ENCODE results near the gene PIP5KL1.

The PIP5KL1 gene

DNA sequence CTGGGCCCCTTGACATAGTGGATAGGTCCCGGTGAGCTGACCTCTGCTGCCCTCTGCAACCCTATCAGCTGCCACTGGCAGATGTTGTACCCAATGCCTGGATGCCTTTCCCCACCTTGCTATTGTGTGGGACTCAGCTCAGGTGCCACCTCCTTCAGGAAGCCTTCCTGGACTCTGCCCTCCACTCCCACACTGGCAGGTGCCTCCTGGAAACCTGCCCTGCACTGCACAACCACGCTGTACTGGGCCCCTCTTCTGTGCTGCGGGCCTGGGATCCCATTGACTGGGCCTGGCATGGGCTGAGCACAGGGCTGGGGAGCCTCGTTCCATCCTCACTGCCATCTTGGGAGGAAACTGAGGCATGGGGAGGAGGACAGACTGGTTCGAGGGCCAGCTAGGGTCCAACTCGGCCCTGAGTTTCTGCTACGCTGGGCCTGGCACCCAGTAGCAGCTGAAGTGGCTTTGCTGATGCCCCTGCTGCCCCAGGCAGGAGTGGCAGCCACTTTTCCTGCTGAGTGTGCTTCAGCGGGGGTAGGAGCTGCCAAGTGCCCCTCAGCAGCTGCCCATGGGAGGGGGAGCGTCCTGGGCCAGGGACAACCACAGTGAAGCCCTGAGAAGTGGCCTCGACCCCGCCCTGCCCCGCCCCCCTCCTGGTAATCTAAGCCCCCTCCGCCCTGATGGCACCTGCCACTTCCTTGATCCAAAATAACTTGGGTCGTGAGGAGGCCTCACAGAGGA is 54.4 kb downstream of the PIP5KL1 start:
- H3K9ac ChIP-seq (ENCODE audit: low read depth, low read length) = no peak overlapping the region
- H3K4me1 ChIP-seq (ENCODE audit: control insufficient read depth, insufficient read depth, low read length) = no peaks in the 10 kb centered on the region
- H3K36me3 ChIP-seq (ENCODE audit: control insufficient read depth, insufficient read depth, low read length) = no peaks in the 10 kb centered on the region
- no peaks in the 10 kb centered on the region for H3K9me3 ChIP-seq (ENCODE audit: control insufficient read depth, insufficient read depth, low read length)
- peaks cover 3% of the 10 kb centered on the region for H3K27me3 ChIP-seq (ENCODE audit: control insufficient read depth, insufficient read depth, low read length)
- H3K4me3 ChIP-seq (ENCODE audit: low read depth, low read length) = no peak overlapping the region

DNA sequence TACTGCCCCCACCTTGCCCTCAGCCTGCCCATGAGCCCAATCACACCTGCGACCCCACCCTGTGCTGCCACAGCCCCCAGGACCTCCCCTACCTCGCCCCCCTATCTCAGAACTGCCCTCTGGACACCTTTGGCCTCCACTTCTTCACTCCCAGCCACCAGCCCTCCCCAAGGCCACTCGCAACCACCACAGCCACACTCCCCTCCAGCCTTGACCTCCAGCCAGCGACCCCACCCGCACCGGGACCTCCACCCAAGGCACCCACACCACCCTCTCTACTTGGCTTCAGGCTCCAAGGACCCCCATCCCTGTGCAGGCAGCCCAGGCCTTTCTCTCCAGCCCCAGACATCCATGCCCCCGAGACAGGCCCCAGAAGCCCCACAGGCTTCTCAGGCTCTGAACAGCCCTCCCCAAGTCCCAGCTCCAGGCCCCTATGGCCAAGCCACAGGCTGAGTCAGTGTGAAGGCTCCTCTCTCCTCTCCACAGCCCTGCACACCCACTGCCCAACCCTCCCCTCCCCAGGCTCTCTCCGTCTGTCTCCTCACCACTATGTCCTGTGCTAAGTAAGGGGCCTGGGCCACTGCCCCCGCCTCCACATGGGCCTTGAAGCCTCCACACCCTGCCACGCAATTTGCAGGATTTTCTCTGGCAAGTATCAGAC is 55.1 kb downstream of the PIP5KL1 start:
- peaks cover 3% of the 10 kb centered on the region for H3K27me3 ChIP-seq (ENCODE audit: control insufficient read depth, insufficient read depth, low read length)
- no peaks in the 10 kb centered on the region for H3K4me1 ChIP-seq (ENCODE audit: control insufficient read depth, insufficient read depth, low read length)
- H3K36me3 ChIP-seq (ENCODE audit: control insufficient read depth, insufficient read depth, low read length) = no peaks in the 10 kb centered on the region
- no peak overlapping the region for H3K9ac ChIP-seq (ENCODE audit: low read depth, low read length)
- no peaks in the 10 kb centered on the region for H3K9me3 ChIP-seq (ENCODE audit: control insufficient read depth, insufficient read depth, low read length)
- no peak overlapping the region for H3K4me3 ChIP-seq (ENCODE audit: low read depth, low read length)

DNA sequence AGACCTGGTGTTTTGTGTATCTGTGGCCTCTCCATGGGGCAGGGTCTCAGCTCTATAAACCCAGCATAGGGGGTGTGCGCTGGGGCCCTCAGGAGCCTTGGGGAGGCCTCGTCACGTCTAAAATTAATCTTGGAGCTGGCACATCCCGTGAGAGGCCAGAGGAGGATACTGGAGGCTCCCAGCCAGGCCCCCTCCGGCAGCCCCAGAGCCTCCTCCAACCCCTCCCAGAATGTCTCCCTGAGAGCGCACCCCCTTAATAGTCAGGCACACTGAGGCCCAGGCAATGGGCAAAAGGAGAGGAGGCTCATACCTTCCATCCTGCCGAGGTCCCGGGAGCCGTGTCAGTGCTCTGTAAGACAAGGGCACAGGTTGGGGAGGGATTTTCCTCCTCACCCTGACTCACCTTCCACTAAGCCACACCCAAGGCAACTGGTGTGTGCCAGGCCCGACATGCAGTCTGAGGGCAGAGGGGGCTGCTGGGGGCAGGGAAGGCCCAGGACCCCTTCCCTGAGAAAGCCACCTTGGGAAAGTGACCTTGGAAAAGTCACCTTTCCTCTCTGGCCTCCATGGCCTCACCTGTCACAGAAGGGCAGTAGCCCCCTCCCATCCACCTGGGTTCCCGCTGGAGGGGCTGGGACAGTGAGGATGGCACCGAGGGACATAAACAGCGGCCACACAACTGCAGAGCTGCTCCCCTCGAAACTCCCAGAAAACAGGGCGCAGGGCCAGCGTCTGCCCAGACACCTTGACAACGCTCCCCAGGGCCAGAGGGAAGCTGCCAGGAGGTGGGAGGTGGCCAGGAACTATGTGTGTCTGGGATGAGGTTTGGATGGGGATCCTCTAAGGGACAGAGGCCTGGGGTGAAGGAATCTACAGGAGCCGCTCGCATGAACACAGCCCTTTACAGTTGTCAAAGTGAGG is 56.0 kb downstream of the PIP5KL1 start:
- no peaks in the 10 kb centered on the region for H3K36me3 ChIP-seq (ENCODE audit: control insufficient read depth, insufficient read depth, low read length)
- no peaks in the 10 kb centered on the region for H3K4me1 ChIP-seq (ENCODE audit: control insufficient read depth, insufficient read depth, low read length)
- H3K4me3 ChIP-seq (ENCODE audit: low read depth, low read length) = no peak overlapping the region
- H3K9me3 ChIP-seq (ENCODE audit: control insufficient read depth, insufficient read depth, low read length) = no peaks in the 10 kb centered on the region
- peaks cover 3% of the 10 kb centered on the region for H3K27me3 ChIP-seq (ENCODE audit: control insufficient read depth, insufficient read depth, low read length)
- H3K9ac ChIP-seq (ENCODE audit: low read depth, low read length) = no peak overlapping the region

DNA sequence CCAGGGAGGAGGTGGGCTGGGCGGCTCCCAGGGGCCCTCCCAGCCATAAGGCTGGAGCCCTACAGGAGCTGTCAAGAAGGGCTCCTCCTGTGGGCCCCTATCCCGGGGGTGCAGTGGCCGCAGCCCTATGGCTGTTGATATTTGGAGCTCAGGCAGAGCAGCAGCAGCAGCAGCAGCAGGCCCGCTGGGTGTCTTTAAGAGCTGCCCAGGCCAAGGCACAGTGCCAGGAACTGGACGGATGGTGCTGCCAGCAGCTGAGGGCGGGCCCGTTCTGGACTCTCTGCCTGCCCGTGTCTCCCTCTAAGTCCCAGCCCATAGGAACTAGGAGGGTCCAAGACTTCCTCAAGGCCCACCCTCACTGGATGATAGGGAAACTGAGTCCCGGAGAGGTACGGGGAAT is 56.7 kb downstream of the PIP5KL1 start:
- H3K27me3 ChIP-seq (ENCODE audit: control insufficient read depth, insufficient read depth, low read length) = peaks cover 3% of the 10 kb centered on the region
- no peak overlapping the region for H3K9ac ChIP-seq (ENCODE audit: low read depth, low read length)
- H3K9me3 ChIP-seq (ENCODE audit: control insufficient read depth, insufficient read depth, low read length) = no peaks in the 10 kb centered on the region
- H3K4me1 ChIP-seq (ENCODE audit: control insufficient read depth, insufficient read depth, low read length) = no peaks in the 10 kb centered on the region
- no peak overlapping the region for H3K4me3 ChIP-seq (ENCODE audit: low read depth, low read length)
- H3K36me3 ChIP-seq (ENCODE audit: control insufficient read depth, insufficient read depth, low read length) = no peaks in the 10 kb centered on the region

DNA sequence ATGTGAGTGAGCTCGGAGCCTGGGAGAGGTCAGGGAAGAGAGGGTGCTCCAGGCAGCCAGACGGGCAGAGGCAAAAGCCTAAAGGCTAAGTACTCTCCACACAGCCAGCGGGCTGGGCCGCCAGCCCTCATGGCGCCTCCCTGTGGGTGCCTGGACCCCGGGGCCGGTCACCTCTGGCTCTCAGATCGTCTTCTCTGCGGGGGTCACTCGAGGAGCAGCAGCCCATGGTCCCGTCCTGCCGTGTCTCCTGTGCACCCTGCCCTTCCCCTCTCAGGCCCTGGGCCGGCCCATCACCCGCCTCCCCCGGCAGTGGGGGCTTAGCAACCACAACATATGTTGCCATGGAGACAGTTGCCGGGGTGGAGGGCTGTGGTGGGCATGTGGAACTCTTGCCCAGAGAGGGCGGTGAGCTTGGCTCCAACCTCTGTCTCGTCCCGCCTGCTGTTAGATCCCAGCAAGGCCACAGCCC is 57.3 kb downstream of the PIP5KL1 start:
- Histone ChIP-seq H3K4me3 (ENCODE audit: low read depth, low read length) (no peak overlapping the region), H3K36me3 (ENCODE audit: control insufficient read depth, insufficient read depth, low read length) (no peaks in the 10 kb centered on the region), H3K27me3 (ENCODE audit: control insufficient read depth, insufficient read depth, low read length) (peaks cover 1% of the 10 kb centered on the region), H3K9ac (ENCODE audit: low read depth, low read length) (no peak overlapping the region), H3K4me1 (ENCODE audit: control insufficient read depth, insufficient read depth, low read length) (no peaks in the 10 kb centered on the region), H3K9me3 (ENCODE audit: control insufficient read depth, insufficient read depth, low read length) (no peaks in the 10 kb centered on the region)

DNA sequence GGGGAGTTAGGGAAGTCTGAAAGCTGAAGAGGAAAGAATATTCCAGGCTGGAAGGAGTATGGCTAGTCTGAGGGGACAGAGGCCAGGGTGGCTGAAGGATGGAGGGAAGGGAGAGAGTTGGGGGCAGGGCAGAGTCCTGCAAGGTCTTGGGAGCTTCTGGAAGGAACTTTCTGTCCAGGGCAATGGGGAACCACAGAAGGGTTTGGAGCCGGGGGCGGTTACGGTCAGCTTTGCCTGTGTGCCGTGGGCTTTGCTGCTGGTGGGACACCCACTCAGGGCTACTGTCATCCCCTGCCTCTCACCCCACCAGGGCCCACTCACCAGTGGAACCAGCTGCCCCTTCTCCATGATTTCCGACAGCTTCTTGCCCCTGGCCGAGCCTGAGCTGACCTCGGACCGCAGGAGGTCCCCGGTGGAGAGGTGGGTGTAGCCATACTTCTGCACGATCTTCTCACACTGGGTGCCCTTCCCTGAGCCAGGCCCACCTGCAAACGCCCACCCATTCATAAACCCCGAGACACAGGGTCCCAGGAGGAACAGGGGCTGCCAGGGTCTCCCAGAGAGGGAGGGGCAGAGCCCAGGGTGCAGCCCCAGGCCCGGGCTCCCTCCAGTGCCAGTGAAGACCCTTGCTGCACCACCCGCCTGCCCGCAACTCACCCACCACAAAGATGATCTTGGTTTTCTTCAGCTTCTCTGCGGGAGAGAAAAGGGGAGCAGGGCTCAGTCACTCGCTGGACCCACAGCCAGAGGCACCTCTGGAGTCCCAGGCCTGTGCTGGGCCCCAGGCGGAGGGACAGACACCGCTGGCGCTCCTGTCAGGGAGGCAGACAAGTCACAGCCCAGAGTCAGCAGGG is 58.0 kb downstream of the PIP5KL1 start:
- Histone ChIP-seq H3K36me3 (ENCODE audit: control insufficient read depth, insufficient read depth, low read length) (no peaks in the 10 kb centered on the region), H3K4me1 (ENCODE audit: control insufficient read depth, insufficient read depth, low read length) (no peaks in the 10 kb centered on the region), H3K9me3 (ENCODE audit: control insufficient read depth, insufficient read depth, low read length) (no peaks in the 10 kb centered on the region), H3K27me3 (ENCODE audit: control insufficient read depth, insufficient read depth, low read length) (no peaks in the 10 kb centered on the region), H3K9ac (ENCODE audit: low read depth, low read length) (peak overlapping the region; percentile 37), H3K4me3 (ENCODE audit: low read depth, low read length) (no peak overlapping the region)

DNA sequence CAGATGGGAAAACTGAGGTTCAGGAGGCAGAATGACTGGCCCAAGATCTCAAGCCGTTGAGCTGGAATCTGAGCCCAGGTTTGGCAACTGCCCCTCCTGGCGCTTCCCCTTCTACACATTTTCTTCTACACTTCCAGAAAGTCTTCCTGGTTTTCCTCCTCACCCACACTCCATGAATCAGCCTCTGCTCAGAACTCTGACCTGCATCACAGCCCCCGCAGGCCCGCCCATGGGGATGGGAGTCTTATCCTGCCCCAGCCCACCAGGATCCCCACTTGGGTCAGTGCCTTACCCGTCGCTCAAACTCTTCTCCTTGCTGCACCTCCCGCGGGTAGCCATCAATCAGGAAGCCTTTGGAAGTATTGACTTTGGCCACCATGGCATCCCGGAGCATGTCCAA is 59.0 kb downstream of the PIP5KL1 start:
- Histone ChIP-seq H3K9ac (ENCODE audit: low read depth, low read length) (no peak overlapping the region), H3K27me3 (ENCODE audit: control insufficient read depth, insufficient read depth, low read length) (no peaks in the 10 kb centered on the region), H3K4me3 (ENCODE audit: low read depth, low read length) (no peak overlapping the region), H3K9me3 (ENCODE audit: control insufficient read depth, insufficient read depth, low read length) (no peaks in the 10 kb centered on the region), H3K4me1 (ENCODE audit: control insufficient read depth, insufficient read depth, low read length) (no peaks in the 10 kb centered on the region), H3K36me3 (ENCODE audit: control insufficient read depth, insufficient read depth, low read length) (no peaks in the 10 kb centered on the region)

DNA sequence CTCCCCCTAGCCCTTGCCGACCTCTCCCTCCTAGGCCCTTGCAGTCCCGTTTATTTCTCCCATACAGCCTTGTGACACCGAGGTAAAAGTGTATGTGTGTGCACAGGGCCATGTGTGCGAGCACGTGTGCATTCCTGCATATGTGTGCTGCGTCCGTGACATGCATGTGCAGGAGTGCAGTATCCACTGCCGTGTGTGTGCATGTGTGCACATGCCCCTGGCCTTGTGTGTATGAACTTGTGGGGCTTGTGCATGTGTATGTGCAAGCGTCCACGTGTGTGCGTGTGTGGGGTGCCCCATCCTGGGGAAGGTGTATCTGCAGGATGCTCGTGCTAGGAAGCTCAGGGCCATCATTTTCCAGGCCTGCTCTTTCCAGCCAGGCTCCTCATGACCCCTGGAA is 59.7 kb downstream of the PIP5KL1 start:
- no peak overlapping the region for H3K4me3 ChIP-seq (ENCODE audit: low read depth, low read length)
- H3K9ac ChIP-seq (ENCODE audit: low read depth, low read length) = no peak overlapping the region
- no peaks in the 10 kb centered on the region for H3K4me1 ChIP-seq (ENCODE audit: control insufficient read depth, insufficient read depth, low read length)
- H3K9me3 ChIP-seq (ENCODE audit: control insufficient read depth, insufficient read depth, low read length) = no peaks in the 10 kb centered on the region
- H3K36me3 ChIP-seq (ENCODE audit: control insufficient read depth, insufficient read depth, low read length) = no peaks in the 10 kb centered on the region
- no peaks in the 10 kb centered on the region for H3K27me3 ChIP-seq (ENCODE audit: control insufficient read depth, insufficient read depth, low read length)

Data from iPS-15b (cell line).